GM21447 (cell line): ENCODE results near the gene PXYLP1.
"Not testable (repeated sequence)": the region's sequence is repeated elsewhere in the genome, so short reads cannot be mapped to it uniquely, and the experiment has no call there.

Experiments
- ATAC-seq: cut with Tn5 transposase; IDR thresholded peaks from one replicate; pipeline ENCODE4 v1.9.1; 2021; ENCODE audit not compliant: unreplicated experiment

The PXYLP1 gene, protein sequence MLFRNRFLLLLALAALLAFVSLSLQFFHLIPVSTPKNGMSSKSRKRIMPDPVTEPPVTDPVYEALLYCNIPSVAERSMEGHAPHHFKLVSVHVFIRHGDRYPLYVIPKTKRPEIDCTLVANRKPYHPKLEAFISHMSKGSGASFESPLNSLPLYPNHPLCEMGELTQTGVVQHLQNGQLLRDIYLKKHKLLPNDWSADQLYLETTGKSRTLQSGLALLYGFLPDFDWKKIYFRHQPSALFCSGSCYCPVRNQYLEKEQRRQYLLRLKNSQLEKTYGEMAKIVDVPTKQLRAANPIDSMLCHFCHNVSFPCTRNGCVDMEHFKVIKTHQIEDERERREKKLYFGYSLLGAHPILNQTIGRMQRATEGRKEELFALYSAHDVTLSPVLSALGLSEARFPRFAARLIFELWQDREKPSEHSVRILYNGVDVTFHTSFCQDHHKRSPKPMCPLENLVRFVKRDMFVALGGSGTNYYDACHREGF

DNA sequence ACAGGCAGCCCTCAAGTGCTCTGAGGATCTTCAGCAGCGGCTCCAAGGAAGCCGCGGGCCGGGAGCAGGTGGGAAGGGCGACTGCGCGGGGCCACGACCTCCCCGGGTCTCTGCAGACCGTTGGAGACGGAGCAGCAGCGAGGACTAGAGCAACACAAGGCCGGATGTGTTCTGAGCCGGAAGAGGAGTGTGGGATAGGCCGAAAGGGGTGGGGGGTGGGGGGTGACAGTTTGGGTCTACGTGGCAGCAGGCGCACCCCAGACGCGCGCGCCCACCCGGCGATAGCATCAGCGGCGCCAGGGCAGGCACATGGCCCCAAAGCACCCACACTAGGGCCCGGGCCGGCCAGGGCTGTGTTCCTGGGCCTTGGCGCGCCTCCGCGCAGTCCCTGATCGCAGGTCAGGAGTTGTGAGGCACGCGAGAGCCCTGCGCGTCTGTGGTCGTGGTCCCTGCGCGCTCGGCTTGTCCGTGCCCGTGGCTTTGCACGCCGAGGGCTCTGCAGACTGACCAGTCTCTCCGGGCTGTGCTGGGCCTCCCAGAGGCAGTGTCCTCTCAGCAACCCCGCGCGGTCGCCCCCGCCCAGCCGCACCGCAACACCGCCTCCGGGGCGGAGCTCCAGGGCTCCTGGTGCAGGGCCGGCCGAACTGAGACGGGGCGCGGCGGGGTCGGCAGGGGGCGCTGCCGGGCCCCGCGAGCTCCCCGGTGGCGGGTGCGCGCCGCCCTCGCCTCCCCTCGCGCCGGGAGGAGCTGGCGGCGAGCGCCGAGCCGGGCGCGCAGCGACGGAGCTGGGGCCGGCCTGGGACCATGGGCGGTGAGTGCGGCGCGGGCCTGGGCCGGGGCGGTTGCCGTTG, at the start of gene PXYLP1:
Gene PXYLP1, plus strand, starts transcription at position 725 of the 851 bp plus-strand sequence. CDS start 28,351 bp downstream, outside the sequence.
- ATAC-seq, result peak; percentile 93

DNA sequence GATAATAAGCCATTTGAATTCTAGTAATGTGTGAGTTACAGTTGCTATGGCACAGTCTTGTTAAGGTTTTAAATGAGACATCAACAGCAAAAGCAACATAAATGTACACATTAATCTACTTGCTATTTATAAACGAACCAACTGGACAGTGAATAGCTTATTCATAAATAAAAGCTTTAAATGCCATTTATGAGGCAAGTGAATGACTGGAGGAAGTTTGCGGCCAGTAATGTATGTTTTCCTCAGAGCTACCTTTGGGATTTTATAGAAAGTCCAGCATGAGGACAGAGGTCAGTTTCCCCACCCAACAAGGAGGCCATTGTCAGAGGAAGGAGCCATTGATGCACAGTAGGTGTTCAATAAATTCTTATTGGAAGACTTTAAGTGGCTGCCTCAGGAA, 48.0 kb upstream of the PXYLP1 start:
- no peak for ATAC-seq

GRCh38 chr3:141184430-141184829, 47.2 kb upstream of the PXYLP1 start:
- no peak for ATAC-seq

- no peak for ATAC-seq
Measured at GRCh38 chr3:141191097-141191749, 40.4 kb upstream of the PXYLP1 start.

- ATAC-seq, result peak; percentile 99
Measured at GRCh38 chr3:141192345-141192744, 39.3 kb upstream of the PXYLP1 start.

DNA sequence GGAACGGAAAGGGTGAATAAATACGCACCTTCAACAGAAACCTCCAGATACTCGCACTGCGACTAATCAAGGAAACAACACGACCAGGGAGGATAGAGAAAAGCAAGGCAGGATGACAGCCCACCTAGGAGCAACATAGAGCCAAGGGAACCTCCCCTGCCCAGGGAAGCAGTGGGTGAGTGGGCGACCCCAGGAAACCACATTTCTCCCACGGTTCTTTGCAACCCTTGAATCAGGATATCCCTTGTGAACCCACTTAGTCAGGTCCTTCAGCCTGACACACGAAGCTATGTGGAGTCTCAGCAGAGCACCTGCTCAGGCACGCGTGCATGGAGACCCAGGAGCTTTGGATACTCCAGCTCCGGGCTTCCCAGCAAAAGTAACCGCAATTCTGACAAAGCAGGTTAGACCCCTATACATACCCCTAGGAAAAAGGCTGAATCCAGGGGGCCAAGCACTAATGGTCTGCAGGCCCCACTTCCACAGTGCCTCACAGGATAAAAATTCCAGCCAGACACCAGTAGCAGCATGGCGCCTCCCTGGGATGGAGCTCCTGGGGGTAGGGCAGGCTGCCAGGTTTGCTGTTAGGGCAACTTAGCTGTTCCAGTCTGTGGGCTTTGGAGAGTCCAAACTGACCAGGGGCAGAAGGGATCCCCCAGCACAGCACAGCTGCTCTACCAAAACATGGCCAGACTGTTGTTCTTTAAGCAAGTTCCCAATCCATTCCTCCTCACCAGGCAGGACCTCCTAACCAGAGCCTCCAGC, 38.4 kb upstream of the PXYLP1 start:
- ATAC-seq, result no peak

DNA sequence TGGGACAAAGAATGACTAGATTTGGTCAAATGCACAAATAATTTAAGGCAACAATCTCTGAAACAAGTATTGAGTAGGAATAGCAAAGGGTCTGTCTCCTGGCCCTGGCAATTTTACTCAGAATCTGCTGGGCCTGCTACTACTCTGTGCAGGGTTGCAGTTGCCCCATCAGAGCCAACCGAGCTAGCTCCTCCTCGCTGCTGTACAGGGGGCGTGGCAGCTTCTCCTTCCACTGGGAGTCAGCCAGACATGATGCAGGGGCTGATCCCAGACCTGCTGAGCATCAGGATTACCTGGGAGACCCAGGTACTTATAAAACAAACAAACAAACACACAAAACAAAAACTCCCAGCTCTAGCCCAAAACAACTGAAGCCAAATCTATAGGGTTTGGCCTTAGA, 30.5 kb upstream of the PXYLP1 start:
- ATAC-seq, result no peak

- no peak for ATAC-seq
Measured at GRCh38 chr3:141202682-141203081, 28.9 kb upstream of the PXYLP1 start.

DNA sequence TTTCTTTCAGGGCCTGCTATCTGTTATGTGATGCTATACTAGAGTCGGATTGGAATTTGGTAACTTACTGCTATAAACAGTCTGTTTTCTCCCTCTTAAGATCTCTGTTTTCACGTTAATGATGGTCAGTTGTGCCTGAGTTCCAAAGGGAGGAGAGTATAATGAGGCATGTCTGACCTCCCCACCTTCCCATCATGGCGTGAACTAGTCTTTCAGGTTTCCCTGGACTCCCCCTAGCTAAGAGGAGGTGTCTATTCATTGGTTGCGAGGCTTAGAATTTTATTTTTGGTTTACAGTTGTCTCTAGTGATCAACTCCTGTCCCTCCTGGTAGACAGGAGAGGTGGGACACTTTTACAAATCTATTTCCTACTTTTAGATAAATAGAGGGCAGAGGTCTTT, 27.8 kb upstream of the PXYLP1 start:
- no peak for ATAC-seq

GRCh38 chr3:141204343-141204742, 27.3 kb upstream of the PXYLP1 start:
- no peak for ATAC-seq

GRCh38 chr3:141211306-141211705, 20.3 kb upstream of the PXYLP1 start:
- not testable (repeated sequence) for ATAC-seq

DNA sequence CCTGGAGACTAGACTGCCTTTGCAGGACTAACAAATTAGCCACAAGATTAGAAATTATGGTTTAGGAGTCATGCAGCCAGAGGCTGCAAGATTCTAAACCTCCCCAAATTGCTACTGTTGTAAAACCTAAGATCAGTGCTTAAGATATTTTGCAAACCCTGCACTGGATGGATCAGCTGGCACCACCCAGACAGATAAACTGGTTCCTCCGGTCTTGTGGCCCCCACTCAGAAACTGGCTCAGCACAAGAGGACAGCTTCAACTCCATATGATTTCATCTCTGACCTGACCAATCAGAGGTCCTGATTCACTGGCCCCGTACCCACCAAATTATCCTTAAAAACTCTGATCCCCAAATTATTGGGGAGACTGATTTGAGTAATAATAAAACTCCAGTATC, 19.5 kb upstream of the PXYLP1 start:
- no peak for ATAC-seq

DNA sequence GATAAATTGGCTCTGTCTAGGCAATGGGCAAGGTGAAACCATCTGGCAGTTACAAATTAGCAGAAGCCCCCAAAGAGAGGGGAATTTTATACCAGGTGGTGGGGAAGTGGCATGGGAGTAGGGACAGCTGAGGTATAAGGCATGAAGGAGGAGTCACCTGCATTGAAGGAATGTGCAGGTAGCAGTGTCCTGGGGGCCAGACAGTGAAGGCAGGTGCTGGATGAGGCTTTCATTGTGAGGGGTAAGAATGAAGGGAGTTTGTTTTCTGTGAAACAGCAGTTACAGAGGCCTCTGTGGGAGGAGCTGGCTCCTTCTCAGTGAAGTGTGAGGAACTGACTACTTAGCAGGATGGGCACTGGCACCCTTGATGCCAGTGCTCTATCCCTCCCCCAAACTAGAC, 19.1 kb upstream of the PXYLP1 start:
- ATAC-seq, result no peak

- no peak for ATAC-seq
Measured at GRCh38 chr3:141216975-141217374, 14.7 kb upstream of the PXYLP1 start.

- ATAC-seq, result no peak
Measured at GRCh38 chr3:141217389-141217788, 14.2 kb upstream of the PXYLP1 start.

- no peak for ATAC-seq
Measured at GRCh38 chr3:141218162-141218835, 13.3 kb upstream of the PXYLP1 start.

DNA sequence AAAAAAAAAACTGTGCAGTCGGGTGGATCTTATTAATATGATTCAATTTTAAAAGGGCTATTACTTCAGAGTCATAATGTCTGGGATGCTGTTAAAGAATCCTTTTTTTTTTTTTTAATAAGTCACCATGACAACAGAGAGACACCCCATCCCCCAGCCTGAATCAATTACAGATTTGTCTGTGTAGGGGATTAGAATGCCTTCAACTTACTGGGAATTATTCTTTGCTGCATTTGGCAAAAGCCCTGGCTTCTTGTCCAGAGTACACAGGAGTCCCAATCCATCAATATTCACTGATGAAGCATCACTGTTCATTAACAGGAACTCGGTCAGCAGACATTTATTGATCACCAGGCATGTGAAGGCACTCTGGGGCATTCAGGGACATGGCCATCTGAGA, 12.7 kb upstream of the PXYLP1 start:
- no peak for ATAC-seq

- ATAC-seq, result no peak
Measured at GRCh38 chr3:141223673-141224166, 7.9 kb upstream of the PXYLP1 start.

- no peak for ATAC-seq
Measured at GRCh38 chr3:141225939-141226338, 5.7 kb upstream of the PXYLP1 start.

GRCh38 chr3:141227216-141227615, 4.4 kb upstream of the PXYLP1 start:
- ATAC-seq, result no peak
